HepG2 (cell line): Measurements from ENCODE around the gene MTX1. TPM values are rescaled to one million over a fixed set of nuclear protein-coding genes. Genes with fewer than 3 reads are reported as not detected.

Experiments
- ADNP ChIP-seq: sonication (generic); formaldehyde crosslinking; IDR thresholded peaks from 2 replicates; pipeline ENCODE4 v1.4.0; 2020; ENCODE audit warnings: missing genetic modification reagents
- ATF7-NPFF ChIP-seq: sonication (generic); formaldehyde crosslinking; IDR thresholded peaks from 2 replicates; pipeline ENCODE4 v1.8.1; 2023; ENCODE audit warnings: mild to moderate bottlenecking, low read depth, missing genetic modification reagents, moderate library complexity
- CEBPB ChIP-seq: IDR thresholded peaks from 2 replicates; pipeline ENCODE4 v1.6.1; 2011; ENCODE audit warnings: low read depth, low read length, improper control_type of control experiment, borderline replicate concordance
- FOSL2 ChIP-seq: sonication (generic); formaldehyde crosslinking; IDR thresholded peaks from 2 replicates; pipeline ENCODE4 v1.4.0; 2020; ENCODE audit warnings: missing genetic modification reagents
- HHEX ChIP-seq: IDR thresholded peaks from 2 replicates; pipeline ENCODE4 v1.6.1; 2016; ENCODE audit warnings: control low read depth
- HNRNPL ChIP-seq: fragments of 200-400 bp; formaldehyde crosslinking; IDR thresholded peaks from 2 replicates; pipeline ENCODE4 v1.6.1; 2017; ENCODE audit warnings: mild to moderate bottlenecking, low read depth, low read length
- ISX ChIP-seq: sonication (generic); formaldehyde crosslinking; conservative IDR thresholded peaks from 2 replicates; pipeline ENCODE4 v1.5.0; 2020; ENCODE audit warnings: missing genetic modification reagents
- MTF1 ChIP-seq: sonication (generic); formaldehyde crosslinking; IDR thresholded peaks from 2 replicates; pipeline ENCODE4 v1.5.0; 2020; ENCODE audit warnings: missing genetic modification reagents
- PCBP2 ChIP-seq: fragments of 200-400 bp; formaldehyde crosslinking; optimal IDR thresholded peaks from 2 replicates; pipeline ENCODE3; 2018; ENCODE audit warnings: low read length, low read depth; ENCODE audit not compliant: poor library complexity, severe bottlenecking
- PLRG1 ChIP-seq: fragments of 450-650 bp; conservative IDR thresholded peaks from 2 replicates; pipeline ENCODE4 v1.6.1; 2016
- STAT5B ChIP-seq: sonication (generic); formaldehyde crosslinking; IDR thresholded peaks from 2 replicates; pipeline ENCODE4 v1.4.0; 2020; ENCODE audit warnings: missing genetic modification reagents
- ZBTB42 ChIP-seq: sonication (generic); formaldehyde crosslinking; IDR thresholded peaks from 2 replicates; pipeline ENCODE4 v1.5.0; 2020; ENCODE audit warnings: mild to moderate bottlenecking, missing genetic modification reagents
- ZNF256 ChIP-seq: sonication (generic); formaldehyde crosslinking; conservative IDR thresholded peaks from 2 replicates; pipeline ENCODE4 v1.4.0; 2020; ENCODE audit warnings: missing genetic modification reagents
- ZNF3 ChIP-seq: IDR thresholded peaks from 2 replicates; pipeline ENCODE4 v1.7.0; 2017; ENCODE audit warnings: inconsistent platforms
- ZNF451 ChIP-seq: sonication (generic); formaldehyde crosslinking; IDR thresholded peaks from 2 replicates; pipeline ENCODE4 v1.5.0; 2020; ENCODE audit warnings: mild to moderate bottlenecking, missing genetic modification reagents
- ZNF564 ChIP-seq: sonication (generic); formaldehyde crosslinking; IDR thresholded peaks from 2 replicates; pipeline ENCODE4 v1.8.1; 2023; ENCODE audit warnings: mild to moderate bottlenecking, missing genetic modification reagents
- ZSCAN30 ChIP-seq: sonication (generic); formaldehyde crosslinking; IDR thresholded peaks from 2 replicates; pipeline ENCODE4 v1.5.0; 2020; ENCODE audit warnings: mild to moderate bottlenecking, missing genetic modification reagents
- polyA plus RNA-seq, 8 experiments: library from polyadenylated mRNA; depleted of rRNA in 3 of 8; stranded (reverse) in 7 of 8; unstranded in 1 of 8; fragments of >200 nt; fragmentation: Illumina TruSeq in 4 of 8; extraction: Trizol in 4 of 8; gene quantifications; 2 replicates each; pipeline versions ENCODE4 v1.2.1 to v1.2.3, GENCODE V29; 2011 to 2016; ENCODE audit warnings: low read depth in 4 of 8, missing spikeins in 1 of 8, mixed read lengths in 1 of 8; ENCODE audit not compliant: insufficient read depth in 1 of 8
- total RNA-seq, 5 experiments: library from RNA; depleted of rRNA; stranded (reverse); fragments of >200 nt; fragmentation: Illumina TruSeq; extraction: Trizol; gene quantifications; 2 replicates each; pipeline ENCODE4 v1.2.3, GENCODE V29; 2016; ENCODE audit warnings: low read depth in 1 of 5
- TF ChIP-seq, protein P1 (sequence below), 2 experiments: sonication (generic) in 1 of 2; formaldehyde crosslinking in 1 of 2; IDR thresholded peaks; 2 replicates each; pipeline versions ENCODE4 v1.5.1 to v1.6.1; 2011 to 2020; ENCODE audit warnings: borderline replicate concordance in 1 of 2, low read depth in 1 of 2, low read length in 1 of 2, mild to moderate bottlenecking in 1 of 2, missing genetic modification reagents in 1 of 2, moderate library complexity in 1 of 2
- TF ChIP-seq, protein P2 (sequence below): IDR thresholded peaks from 2 replicates; pipeline ENCODE4 v1.6.1; 2016; ENCODE audit warnings: control low read depth
- TF ChIP-seq, protein P3 (sequence below): sonication (generic); formaldehyde crosslinking; IDR thresholded peaks from 2 replicates; pipeline ENCODE4 v1.4.0; 2020; ENCODE audit warnings: missing genetic modification reagents, borderline replicate concordance
- TF ChIP-seq, protein P4 (sequence below): sonication (generic); formaldehyde crosslinking; IDR thresholded peaks from 2 replicates; pipeline ENCODE4 v1.4.0; 2020; ENCODE audit warnings: missing genetic modification reagents, mild to moderate bottlenecking, borderline replicate concordance

Gene MTX1
- total and polyA plus RNA-seq, 2 of the 13 experiments (the other 11 are each of a cell fraction or from before 2014, with no cell fraction given) = 64.5 to 72.6 TPM

DNA sequence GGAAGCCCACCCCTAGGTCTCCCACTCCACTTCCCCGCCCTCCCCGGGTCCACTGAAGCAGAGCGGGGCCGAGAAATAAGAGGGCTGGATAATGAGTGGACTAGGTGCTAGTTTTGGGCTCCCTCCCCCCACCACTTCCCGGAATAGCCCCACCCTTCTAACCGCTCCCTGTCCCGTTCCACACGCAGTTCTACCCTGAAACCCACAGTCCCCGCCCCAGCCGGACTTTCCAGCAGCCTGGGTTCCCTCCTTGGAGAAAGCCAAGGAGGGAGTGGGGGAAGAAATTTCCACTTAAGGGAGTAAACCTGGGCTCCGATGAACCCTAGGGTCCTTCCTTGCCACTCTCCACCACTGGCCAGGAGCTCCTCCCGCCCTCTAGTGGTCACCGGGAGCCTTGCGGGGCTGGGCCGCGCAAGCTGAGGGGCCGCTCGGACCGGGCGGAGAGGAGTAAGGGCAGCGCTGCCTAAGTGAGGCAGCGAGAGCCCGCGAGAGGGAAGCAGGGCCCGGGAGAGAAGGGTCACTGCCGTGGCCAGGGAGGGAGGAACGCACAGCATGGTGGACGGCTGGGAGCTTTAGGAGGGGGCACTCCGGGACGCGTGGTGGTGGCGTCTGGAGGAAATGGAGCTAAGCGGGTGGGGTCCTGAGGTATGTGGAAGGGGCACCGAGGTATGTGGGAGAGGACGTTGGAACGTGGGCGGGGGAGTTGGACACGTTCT is 15.1 kb upstream of the MTX1 start (continued):
- TF ChIP-seq, protein P1, sequence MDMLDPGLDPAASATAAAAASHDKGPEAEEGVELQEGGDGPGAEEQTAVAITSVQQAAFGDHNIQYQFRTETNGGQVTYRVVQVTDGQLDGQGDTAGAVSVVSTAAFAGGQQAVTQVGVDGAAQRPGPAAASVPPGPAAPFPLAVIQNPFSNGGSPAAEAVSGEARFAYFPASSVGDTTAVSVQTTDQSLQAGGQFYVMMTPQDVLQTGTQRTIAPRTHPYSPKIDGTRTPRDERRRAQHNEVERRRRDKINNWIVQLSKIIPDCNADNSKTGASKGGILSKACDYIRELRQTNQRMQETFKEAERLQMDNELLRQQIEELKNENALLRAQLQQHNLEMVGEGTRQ (IDR thresholded peaks at IDR 0.05; ENCODE audit: low read depth, low read length) = no peak
- TF ChIP-seq, protein P1 (CRISPR knock-in tag; IDR thresholded peaks at IDR 0.05; ENCODE audit: borderline replicate concordance) = no peak
- TF ChIP-seq, protein P2, sequence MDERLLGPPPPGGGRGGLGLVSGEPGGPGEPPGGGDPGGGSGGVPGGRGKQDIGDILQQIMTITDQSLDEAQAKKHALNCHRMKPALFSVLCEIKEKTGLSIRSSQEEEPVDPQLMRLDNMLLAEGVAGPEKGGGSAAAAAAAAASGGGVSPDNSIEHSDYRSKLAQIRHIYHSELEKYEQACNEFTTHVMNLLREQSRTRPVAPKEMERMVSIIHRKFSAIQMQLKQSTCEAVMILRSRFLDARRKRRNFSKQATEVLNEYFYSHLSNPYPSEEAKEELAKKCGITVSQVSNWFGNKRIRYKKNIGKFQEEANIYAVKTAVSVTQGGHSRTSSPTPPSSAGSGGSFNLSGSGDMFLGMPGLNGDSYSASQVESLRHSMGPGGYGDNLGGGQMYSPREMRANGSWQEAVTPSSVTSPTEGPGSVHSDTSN (CRISPR knock-in tag) = no peak
- TF ChIP-seq, protein P3, sequence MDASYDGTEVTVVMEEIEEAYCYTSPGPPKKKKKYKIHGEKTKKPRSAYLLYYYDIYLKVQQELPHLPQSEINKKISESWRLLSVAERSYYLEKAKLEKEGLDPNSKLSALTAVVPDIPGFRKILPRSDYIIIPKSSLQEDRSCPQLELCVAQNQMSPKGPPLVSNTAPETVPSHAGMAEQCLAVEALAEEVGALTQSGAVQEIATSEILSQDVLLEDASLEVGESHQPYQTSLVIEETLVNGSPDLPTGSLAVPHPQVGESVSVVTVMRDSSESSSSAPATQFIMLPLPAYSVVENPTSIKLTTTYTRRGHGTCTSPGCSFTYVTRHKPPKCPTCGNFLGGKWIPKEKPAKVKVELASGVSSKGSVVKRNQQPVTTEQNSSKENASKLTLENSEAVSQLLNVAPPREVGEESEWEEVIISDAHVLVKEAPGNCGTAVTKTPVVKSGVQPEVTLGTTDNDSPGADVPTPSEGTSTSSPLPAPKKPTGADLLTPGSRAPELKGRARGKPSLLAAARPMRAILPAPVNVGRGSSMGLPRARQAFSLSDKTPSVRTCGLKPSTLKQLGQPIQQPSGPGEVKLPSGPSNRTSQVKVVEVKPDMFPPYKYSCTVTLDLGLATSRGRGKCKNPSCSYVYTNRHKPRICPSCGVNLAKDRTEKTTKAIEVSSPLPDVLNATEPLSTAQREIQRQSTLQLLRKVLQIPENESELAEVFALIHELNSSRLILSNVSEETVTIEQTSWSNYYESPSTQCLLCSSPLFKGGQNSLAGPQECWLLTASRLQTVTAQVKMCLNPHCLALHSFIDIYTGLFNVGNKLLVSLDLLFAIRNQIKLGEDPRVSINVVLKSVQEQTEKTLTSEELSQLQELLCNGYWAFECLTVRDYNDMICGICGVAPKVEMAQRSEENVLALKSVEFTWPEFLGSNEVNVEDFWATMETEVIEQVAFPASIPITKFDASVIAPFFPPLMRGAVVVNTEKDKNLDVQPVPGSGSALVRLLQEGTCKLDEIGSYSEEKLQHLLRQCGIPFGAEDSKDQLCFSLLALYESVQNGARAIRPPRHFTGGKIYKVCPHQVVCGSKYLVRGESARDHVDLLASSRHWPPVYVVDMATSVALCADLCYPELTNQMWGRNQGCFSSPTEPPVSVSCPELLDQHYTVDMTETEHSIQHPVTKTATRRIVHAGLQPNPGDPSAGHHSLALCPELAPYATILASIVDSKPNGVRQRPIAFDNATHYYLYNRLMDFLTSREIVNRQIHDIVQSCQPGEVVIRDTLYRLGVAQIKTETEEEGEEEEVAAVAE (CRISPR knock-in tag) = 0 out of 2 replicates have a peak, but pooled peaks have one; percentile 32
- no peak for TF ChIP-seq FOSL2
- TF ChIP-seq ZNF256 (CRISPR knock-in tag) = no peak
- no peak for TF ChIP-seq ATF7-NPFF (CRISPR knock-in tag)
- TF ChIP-seq STAT5B (CRISPR knock-in tag) = no peak
- TF ChIP-seq ZNF451 (CRISPR knock-in tag) = no peak; the same call in 1 of the 2 replicates
- TF ChIP-seq ZNF564 (CRISPR knock-in tag) = no peak; the same call in 1 of the 2 replicates
- TF ChIP-seq CEBPB = no peak
- TF ChIP-seq PCBP2 = no peak
- no peak for TF ChIP-seq ZBTB42 (CRISPR knock-in tag)
- TF ChIP-seq MTF1 (CRISPR knock-in tag) = no peak
- no peak for TF ChIP-seq ZNF3 (CRISPR knock-in tag)
- TF ChIP-seq ADNP = no peak
- TF ChIP-seq ISX = no peak
- peak; percentile 79 for TF ChIP-seq HNRNPL
- TF ChIP-seq, protein P4, sequence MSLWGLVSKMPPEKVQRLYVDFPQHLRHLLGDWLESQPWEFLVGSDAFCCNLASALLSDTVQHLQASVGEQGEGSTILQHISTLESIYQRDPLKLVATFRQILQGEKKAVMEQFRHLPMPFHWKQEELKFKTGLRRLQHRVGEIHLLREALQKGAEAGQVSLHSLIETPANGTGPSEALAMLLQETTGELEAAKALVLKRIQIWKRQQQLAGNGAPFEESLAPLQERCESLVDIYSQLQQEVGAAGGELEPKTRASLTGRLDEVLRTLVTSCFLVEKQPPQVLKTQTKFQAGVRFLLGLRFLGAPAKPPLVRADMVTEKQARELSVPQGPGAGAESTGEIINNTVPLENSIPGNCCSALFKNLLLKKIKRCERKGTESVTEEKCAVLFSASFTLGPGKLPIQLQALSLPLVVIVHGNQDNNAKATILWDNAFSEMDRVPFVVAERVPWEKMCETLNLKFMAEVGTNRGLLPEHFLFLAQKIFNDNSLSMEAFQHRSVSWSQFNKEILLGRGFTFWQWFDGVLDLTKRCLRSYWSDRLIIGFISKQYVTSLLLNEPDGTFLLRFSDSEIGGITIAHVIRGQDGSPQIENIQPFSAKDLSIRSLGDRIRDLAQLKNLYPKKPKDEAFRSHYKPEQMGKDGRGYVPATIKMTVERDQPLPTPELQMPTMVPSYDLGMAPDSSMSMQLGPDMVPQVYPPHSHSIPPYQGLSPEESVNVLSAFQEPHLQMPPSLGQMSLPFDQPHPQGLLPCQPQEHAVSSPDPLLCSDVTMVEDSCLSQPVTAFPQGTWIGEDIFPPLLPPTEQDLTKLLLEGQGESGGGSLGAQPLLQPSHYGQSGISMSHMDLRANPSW (CRISPR knock-in tag) = no peak
- no peak for TF ChIP-seq ZSCAN30 (CRISPR knock-in tag)
- TF ChIP-seq PLRG1 = no peak
- no peak for TF ChIP-seq HHEX (CRISPR knock-in tag)
